Measurements from ENCODE around the gene SLC17A7. TPM values are rescaled to one million over a fixed set of nuclear protein-coding genes. Genes with fewer than 3 reads are reported as not detected.

Gene SLC17A7
- total and polyA plus RNA-seq, 2 donors (not counting 1 experiment from before 2014, with no cell fraction given), result 0.60 to 0.89 TPM

DNA sequence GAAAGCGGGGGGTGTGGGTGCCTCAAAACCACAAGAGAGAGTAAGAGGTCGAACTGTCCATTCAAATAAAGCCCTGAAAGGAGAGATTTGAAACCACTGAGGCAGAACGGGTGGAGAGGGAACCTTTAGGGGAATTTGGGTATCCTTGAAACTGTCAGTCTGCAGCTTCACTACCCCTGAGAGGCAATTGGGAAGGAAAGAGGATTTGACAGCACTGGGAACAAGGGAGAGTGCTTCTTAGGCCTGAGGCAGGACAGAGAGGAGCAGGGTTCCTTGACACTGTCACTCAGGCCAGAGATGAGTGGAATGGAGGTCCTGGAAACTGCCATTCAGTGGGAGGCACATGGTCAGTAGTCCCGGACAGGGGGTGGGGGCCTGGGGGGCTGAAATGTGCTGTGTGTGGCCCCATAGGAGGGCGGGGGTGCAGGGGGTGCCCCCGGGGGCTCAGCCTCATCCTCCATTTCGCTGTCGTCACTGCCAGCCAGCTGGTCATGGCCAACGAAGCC is 11.1 kb downstream of the SLC17A7 start:
- CTCF ChIA-PET, result interaction anchor here (0.6 to 2.2 kb wide), 6 partner anchors 10 to 67 kb away, joined by 3 to 9 read pairs (median 4); no protein-coding TSS in a partner anchor
- Histone ChIP-seq H3K9me3 (ENCODE audit: control extremely low read depth in 1 of 3, control insufficient read depth in 2 of 3, insufficient read depth in 1 of 3, low read length in 2 of 3) (peaks cover 0 to 67% (median 4%) of the 10 kb centered on the region in 3 donors), H3K36me3 (replicated peaks in 1 of 2; ENCODE audit: control extremely low read depth in 1 of 2, control insufficient read depth in 1 of 2, extremely low read depth in 1 of 2, insufficient read depth in 2 of 2, low read length in 1 of 2) (no peaks in the 10 kb centered on the region), H3K27ac (ENCODE audit: low read length in 2 of 2) (no peak overlapping the region), H2AFZ (ENCODE audit: insufficient read depth, low read depth, low read length, poor library complexity, severe bottlenecking) (no peak overlapping the region), H3K4me1 (ENCODE audit: control insufficient read depth in 2 of 2, insufficient read depth in 2 of 2, low read length in 2 of 2) (peaks cover 59 to 63% of the 10 kb centered on the region in 2 donors), H3K9ac (ENCODE audit: low read length) (no peak overlapping the region), H3K4me3 (ENCODE audit: control extremely low read depth in 1 of 5, extremely low read depth in 1 of 5, insufficient read depth in 1 of 5, low read depth in 2 of 5, low read length in 4 of 5) (no peak overlapping the region), H4K20me1 (ENCODE audit: control insufficient read depth, insufficient read depth, low read length, poor library complexity, severe bottlenecking) (no peaks in the 10 kb centered on the region), H3K27me3 (replicated peaks in 1 of 4; ENCODE audit: control extremely low read depth in 1 of 4, control insufficient read depth in 3 of 4, insufficient read depth in 4 of 4, low read length in 3 of 4) (peaks cover 0 to 100% (median 68%) of the 10 kb centered on the region in 4 experiments), H3K79me2 (ENCODE audit: control insufficient read depth, insufficient read depth, low read length) (no peaks in the 10 kb centered on the region), H3K4me2 (replicated peaks; ENCODE audit: low read depth, low read length, poor library complexity, severe bottlenecking) (no peak overlapping the region)
- TF ChIP-seq CTCF (IDR thresholded peaks at IDR 0.05) (no peak), EZH2 (IDR thresholded peaks at IDR 0.05; ENCODE audit: borderline replicate concordance, insufficient read depth, low read depth, low read length, poor library complexity, severe bottlenecking) (no peak)
- Mint-ChIP-seq H3K27me3 (peaks cover 74% of the 10 kb centered on the region), H3K27ac (no peak overlapping the region), H3K9me3 (ENCODE audit: insufficient read depth) (no peaks in the 10 kb centered on the region), H3K4me3 (no peak overlapping the region), H3K4me1 (peaks cover 55% of the 10 kb centered on the region)
- no peak for DNase-seq
- ATAC-seq (ENCODE audit: low read depth), result no peak
- POLR2A ChIA-PET, result no interaction called here
- 51% methylated on average over 7 of the region's 9 CpGs for WGBS (ENCODE audit: insufficient coverage)
- intact Hi-C loops (cut with micrococcal nuclease), result no loop called here
